Muscle layer of colon (tissue), 2 donors: ENCODE data around the gene ANO2.

ENCODE experiments used
- H3K27ac ChIP-seq: one replicate; pipeline ENCODE4 v1.7.0; 2013; ENCODE audit warnings: low read depth, mild to moderate bottlenecking, low read length, moderate library complexity
- H3K27me3 ChIP-seq, 2 donors: one replicate each; pipeline ENCODE4 v1.7.0; 2013; ENCODE audit warnings: low read length in 2 of 2, mild to moderate bottlenecking in 2 of 2; ENCODE audit not compliant: insufficient read depth in 2 of 2, control insufficient read depth in 1 of 2
- H3K36me3 ChIP-seq: one replicate; pipeline ENCODE4 v1.7.0; 2013; ENCODE audit warnings: mild to moderate bottlenecking, low read length; ENCODE audit not compliant: insufficient read depth
- H3K4me1 ChIP-seq: one replicate; pipeline ENCODE4 v1.7.0; 2013; ENCODE audit warnings: mild to moderate bottlenecking, low read length; ENCODE audit not compliant: insufficient read depth
- H3K4me3 ChIP-seq, 2 donors: one replicate each; pipeline ENCODE4 v1.7.0; 2013; ENCODE audit warnings: low read length in 2 of 2, low read depth in 1 of 2, mild to moderate bottlenecking in 1 of 2, moderate library complexity in 1 of 2
- H3K9ac ChIP-seq: one replicate; pipeline ENCODE4 v1.7.0; 2013; ENCODE audit warnings: low read length
- H3K9me3 ChIP-seq: one replicate; pipeline ENCODE4 v1.7.0; 2013; ENCODE audit warnings: mild to moderate bottlenecking, low read length
- donor health status: abdominal sarcoma.
- donor health status: Adenocarcinoma of cecum.

The ANO2 gene

GRCh38 chr12:5611162-5611561 is 333.9 kb downstream of the ANO2 start:
- Histone ChIP-seq H3K27me3 (no peaks in the 10 kb centered on the region), H3K4me3 (no peak overlapping the region), H3K4me1 (no peaks in the 10 kb centered on the region), H3K9me3 (no peaks in the 10 kb centered on the region), H3K9ac (no peak overlapping the region), H3K36me3 (no peaks in the 10 kb centered on the region), H3K27ac (no peak overlapping the region)

GRCh38 chr12:5599378-5599777 is 345.7 kb downstream of the ANO2 start:
- no peak overlapping the region for H3K4me3 ChIP-seq
- H3K36me3 ChIP-seq = no peaks in the 10 kb centered on the region
- no peaks in the 10 kb centered on the region for H3K27me3 ChIP-seq
- H3K4me1 ChIP-seq = no peaks in the 10 kb centered on the region
- no peak overlapping the region for H3K9ac ChIP-seq
- H3K27ac ChIP-seq = no peak overlapping the region
- H3K9me3 ChIP-seq = no peaks in the 10 kb centered on the region

GRCh38 chr12:5593998-5594397 is 351.1 kb downstream of the ANO2 start:
- Histone ChIP-seq H3K27ac (no peak overlapping the region), H3K36me3 (no peaks in the 10 kb centered on the region), H3K4me3 (no peak overlapping the region)

GRCh38 chr12:5593086-5593485 is 352.0 kb downstream of the ANO2 start:
- Histone ChIP-seq H3K9me3 (no peaks in the 10 kb centered on the region), H3K27ac (no peak overlapping the region), H3K27me3 (no peaks in the 10 kb centered on the region), H3K4me3 (no peak overlapping the region), H3K9ac (no peak overlapping the region), H3K36me3 (no peaks in the 10 kb centered on the region), H3K4me1 (no peaks in the 10 kb centered on the region)

More at GRCh38 chr12:5593998-5594397, 351.1 kb downstream of the ANO2 start:
- no peaks in the 10 kb centered on the region for H3K9me3 ChIP-seq
- no peaks in the 10 kb centered on the region for H3K4me1 ChIP-seq
- H3K9ac ChIP-seq = no peak overlapping the region
- H3K27me3 ChIP-seq = no peaks in the 10 kb centered on the region

- Histone ChIP-seq H3K36me3 (no peaks in the 10 kb centered on the region), H3K27ac (no peak overlapping the region), H3K4me3 (no peak overlapping the region), H3K9me3 (no peaks in the 10 kb centered on the region), H3K4me1 (no peaks in the 10 kb centered on the region), H3K27me3 (no peaks in the 10 kb centered on the region), H3K9ac (no peak overlapping the region)
These were observed 352.7 kb downstream of the ANO2 start for GRCh38 chr12:5592310-5592709.

- H3K27me3 ChIP-seq = no peaks in the 10 kb centered on the region
- no peaks in the 10 kb centered on the region for H3K4me1 ChIP-seq
- H3K9me3 ChIP-seq = no peaks in the 10 kb centered on the region
- H3K4me3 ChIP-seq = no peak overlapping the region
- no peak overlapping the region for H3K27ac ChIP-seq
- H3K36me3 ChIP-seq = no peaks in the 10 kb centered on the region
- no peak overlapping the region for H3K9ac ChIP-seq
These were observed 354.7 kb downstream of the ANO2 start for GRCh38 chr12:5590316-5590715.

- Histone ChIP-seq H3K36me3 (no peaks in the 10 kb centered on the region), H3K27me3 (no peaks in the 10 kb centered on the region), H3K9me3 (no peaks in the 10 kb centered on the region), H3K9ac (no peak overlapping the region), H3K4me1 (no peaks in the 10 kb centered on the region), H3K27ac (no peak overlapping the region), H3K4me3 (no peak overlapping the region)
These were observed 356.0 kb downstream of the ANO2 start for GRCh38 chr12:5589054-5589453.

- Histone ChIP-seq H3K9me3 (no peaks in the 10 kb centered on the region), H3K27ac (no peak overlapping the region), H3K36me3 (no peaks in the 10 kb centered on the region), H3K27me3 (no peaks in the 10 kb centered on the region), H3K9ac (no peak overlapping the region), H3K4me3 (no peak overlapping the region), H3K4me1 (no peaks in the 10 kb centered on the region)
These were observed 356.5 kb downstream of the ANO2 start for GRCh38 chr12:5588591-5588990.

GRCh38 chr12:5588176-5588575 is 356.9 kb downstream of the ANO2 start:
- H3K9me3 ChIP-seq = no peaks in the 10 kb centered on the region
- no peaks in the 10 kb centered on the region for H3K4me1 ChIP-seq

GRCh38 chr12:5587711-5588121 is 357.3 kb downstream of the ANO2 start:
- Histone ChIP-seq H3K36me3 (no peaks in the 10 kb centered on the region), H3K9ac (no peak overlapping the region), H3K4me1 (no peaks in the 10 kb centered on the region), H3K27ac (no peak overlapping the region), H3K9me3 (no peaks in the 10 kb centered on the region), H3K27me3 (no peaks in the 10 kb centered on the region), H3K4me3 (no peak overlapping the region)

More at GRCh38 chr12:5588176-5588575, 356.9 kb downstream of the ANO2 start:
- H3K36me3 ChIP-seq = no peaks in the 10 kb centered on the region
- H3K9ac ChIP-seq = no peak overlapping the region
- H3K4me3 ChIP-seq = no peak overlapping the region
- H3K27ac ChIP-seq = no peak overlapping the region
- no peaks in the 10 kb centered on the region for H3K27me3 ChIP-seq

- H3K36me3 ChIP-seq = no peaks in the 10 kb centered on the region
- no peaks in the 10 kb centered on the region for H3K9me3 ChIP-seq
- no peaks in the 10 kb centered on the region for H3K27me3 ChIP-seq
- no peak overlapping the region for H3K27ac ChIP-seq
- no peak overlapping the region for H3K4me3 ChIP-seq
- H3K4me1 ChIP-seq = no peaks in the 10 kb centered on the region
- no peak overlapping the region for H3K9ac ChIP-seq
These were observed 358.9 kb downstream of the ANO2 start for GRCh38 chr12:5586201-5586600.

GRCh38 chr12:5585178-5585577 is 359.9 kb downstream of the ANO2 start:
- H3K27me3 ChIP-seq = no peaks in the 10 kb centered on the region
- H3K9ac ChIP-seq = no peak overlapping the region
- no peaks in the 10 kb centered on the region for H3K9me3 ChIP-seq
- H3K4me3 ChIP-seq = no peak overlapping the region
- no peaks in the 10 kb centered on the region for H3K4me1 ChIP-seq
- no peak overlapping the region for H3K27ac ChIP-seq
- H3K36me3 ChIP-seq = no peaks in the 10 kb centered on the region
